Activated CD4-positive, alpha-beta T cell treated with anti-CD3 and anti-CD28 coated beads, Interleukin-2, Interleukin-4, amounts not matched to agents 100 ng/mL and 50 ng/mL, durations not matched to agents 16 hours and 8 hours (primary cell): ENCODE measurements around the gene SOX11.
"Not testable (repeated sequence)": the region's sequence is repeated elsewhere in the genome, so short reads cannot be mapped to it uniquely, and the experiment has no call there.

Source experiments
- DNase-seq: peaks from one replicate; pipeline ENCODE4 v3.0.0-alpha.2; 2020; ENCODE audit warnings: low spot score

Gene SOX11

DNA sequence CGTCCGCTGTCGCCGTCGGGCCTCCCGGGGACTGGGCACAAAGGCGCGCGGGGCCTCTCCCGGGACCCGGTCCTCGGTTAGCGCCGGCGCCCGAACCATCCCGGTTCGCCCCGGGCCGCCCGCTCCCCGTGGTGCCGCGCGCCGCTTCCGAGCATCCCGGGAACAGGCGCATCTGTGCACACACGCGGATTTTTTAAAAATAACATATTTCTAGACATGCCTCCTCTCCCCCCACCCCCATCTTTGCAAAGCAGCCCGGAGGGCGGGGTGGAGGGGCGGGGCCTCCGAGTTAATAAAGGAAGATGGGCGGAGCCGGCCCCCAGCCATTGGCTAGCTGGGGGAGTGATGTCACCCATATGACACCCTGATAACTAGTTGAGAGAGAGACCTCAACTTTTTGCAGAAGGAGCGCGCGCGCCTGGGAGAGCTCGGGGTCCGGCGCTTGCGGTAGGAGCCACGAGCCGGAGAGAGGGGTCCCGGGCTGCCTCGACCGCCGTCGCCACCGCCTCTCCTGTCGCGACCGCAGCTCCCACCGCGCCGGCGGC is at the start of gene SOX11:
TSS of gene SOX11 (plus strand) at position 400 of the 545 bp plus-strand sequence. CDS start 338 bp downstream, outside the sequence.
- DNase-seq, result no peak

GRCh38 chr2:5652734-5653133 is 39.5 kb upstream of the SOX11 start:
- DNase-seq, result not testable (repeated sequence)

GRCh38 chr2:5653756-5654155 is 38.4 kb upstream of the SOX11 start:
- DNase-seq, result not testable (repeated sequence)

GRCh38 chr2:5657231-5657630 is 35.0 kb upstream of the SOX11 start:
- no peak for DNase-seq

- DNase-seq, result no peak
Observed at GRCh38 chr2:5660591-5660990, 31.6 kb upstream of the SOX11 start.

DNA sequence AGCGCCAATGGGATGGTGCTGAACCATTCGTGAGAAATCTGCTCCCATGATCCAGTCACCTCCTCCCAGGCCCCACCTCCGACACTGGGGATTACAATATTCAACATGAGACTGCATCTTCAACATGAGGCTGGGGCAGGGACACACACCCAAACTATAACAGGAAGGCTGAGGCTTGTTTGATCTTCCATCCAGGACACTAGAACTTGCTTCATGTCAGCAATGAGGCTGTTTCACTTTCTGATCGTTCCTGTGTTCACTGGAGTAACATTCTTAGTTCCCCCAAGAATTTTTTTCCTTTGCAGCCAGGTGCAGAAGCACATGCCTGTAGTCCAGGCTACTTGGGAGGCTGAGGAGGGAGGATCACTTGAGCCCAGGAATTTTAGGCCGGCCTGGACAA is 30.8 kb upstream of the SOX11 start:
- DNase-seq, result no peak

DNA sequence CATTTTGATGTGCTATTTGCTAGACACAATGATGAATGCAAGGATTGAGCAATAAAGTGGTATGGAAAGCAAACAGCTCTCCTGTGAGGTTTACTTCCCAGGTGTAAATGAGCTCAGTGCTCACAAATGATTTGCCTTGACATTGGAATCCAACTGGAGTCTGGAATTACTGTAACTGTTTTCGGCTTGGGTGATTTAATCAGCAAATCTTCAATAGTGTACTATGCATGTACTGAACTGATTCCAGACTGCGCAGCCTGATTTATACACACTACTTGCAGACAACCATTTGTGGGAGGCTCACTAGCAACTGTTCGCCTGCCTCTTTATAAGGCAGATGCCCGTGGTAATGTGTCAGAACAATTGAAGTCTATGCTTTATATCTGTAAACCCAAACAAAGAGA is 27.9 kb upstream of the SOX11 start:
- no peak for DNase-seq

- no peak for DNase-seq
Observed at GRCh38 chr2:5665066-5665465, 27.1 kb upstream of the SOX11 start.

- no peak for DNase-seq
Observed at GRCh38 chr2:5666798-5667197, 25.4 kb upstream of the SOX11 start.

- not testable (repeated sequence) for DNase-seq
Observed at GRCh38 chr2:5667655-5668054, 24.5 kb upstream of the SOX11 start.

- DNase-seq, result no peak
Observed at GRCh38 chr2:5668682-5669250, 23.4 kb upstream of the SOX11 start.

DNA sequence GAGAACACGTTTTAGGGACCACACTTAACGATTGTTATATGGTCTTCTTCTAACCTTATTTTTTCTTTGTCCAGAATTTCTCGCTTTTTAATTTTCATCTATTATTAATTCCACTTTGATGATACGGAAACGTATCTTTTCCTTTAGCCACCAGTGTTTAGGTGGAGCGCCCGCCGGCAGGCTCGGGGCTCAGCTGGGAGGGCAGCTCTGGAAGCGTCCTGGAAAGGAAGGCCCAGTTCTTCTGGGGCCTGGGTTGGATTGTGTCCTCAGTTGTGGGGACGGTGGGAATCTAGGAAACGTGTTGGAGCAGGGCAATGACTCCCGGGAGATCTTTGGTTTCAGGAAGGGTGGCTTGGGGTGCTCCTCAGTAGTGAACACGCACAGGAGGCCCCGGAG is 19.4 kb upstream of the SOX11 start:
- DNase-seq, result no peak

DNA sequence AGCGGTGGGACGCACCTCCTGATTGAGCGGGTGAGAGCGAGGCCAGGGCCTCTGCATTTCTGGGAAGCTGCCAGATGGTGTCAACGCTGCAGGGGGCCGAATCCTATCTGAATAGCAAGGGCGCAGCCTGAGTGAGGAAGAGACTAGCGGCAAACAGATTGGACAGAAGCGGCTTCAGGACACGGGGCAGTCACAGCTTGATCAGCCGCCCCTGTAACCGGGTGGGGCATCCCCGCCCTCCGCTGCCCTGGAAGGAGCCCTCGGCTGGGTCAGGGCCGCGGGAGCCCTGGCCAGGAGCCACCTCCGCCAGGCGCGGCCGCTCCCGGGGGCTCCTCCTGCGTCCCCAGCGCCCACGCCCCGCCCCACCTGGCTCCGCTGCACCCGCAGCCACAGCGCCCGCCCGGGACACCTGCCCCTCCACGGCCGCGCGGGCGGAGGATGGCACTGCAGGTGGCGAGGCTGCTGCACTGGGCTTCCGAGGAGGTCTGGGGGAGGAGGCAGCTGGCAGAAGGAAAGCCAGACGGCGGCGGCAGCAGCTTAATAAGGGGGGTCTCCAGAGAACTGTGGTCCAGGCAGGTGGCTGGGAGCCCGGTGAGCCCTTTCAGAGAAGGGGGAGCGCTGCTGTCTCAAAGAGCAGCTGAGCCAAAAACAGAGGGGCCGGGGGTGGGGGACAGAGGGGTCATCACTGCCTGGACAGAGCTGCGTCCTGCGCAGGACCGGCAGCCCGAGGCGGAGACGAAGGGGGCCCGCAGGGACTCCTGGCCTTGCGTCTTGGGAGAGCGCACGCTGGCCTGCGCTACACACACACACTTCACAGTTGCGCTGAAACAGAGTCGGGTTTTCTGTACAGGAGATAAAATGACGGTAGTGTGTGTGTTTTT is 18.8 kb upstream of the SOX11 start:
- DNase-seq, result no peak

- DNase-seq, result no peak
Observed at GRCh38 chr2:5674026-5674340, 18.2 kb upstream of the SOX11 start.

DNA sequence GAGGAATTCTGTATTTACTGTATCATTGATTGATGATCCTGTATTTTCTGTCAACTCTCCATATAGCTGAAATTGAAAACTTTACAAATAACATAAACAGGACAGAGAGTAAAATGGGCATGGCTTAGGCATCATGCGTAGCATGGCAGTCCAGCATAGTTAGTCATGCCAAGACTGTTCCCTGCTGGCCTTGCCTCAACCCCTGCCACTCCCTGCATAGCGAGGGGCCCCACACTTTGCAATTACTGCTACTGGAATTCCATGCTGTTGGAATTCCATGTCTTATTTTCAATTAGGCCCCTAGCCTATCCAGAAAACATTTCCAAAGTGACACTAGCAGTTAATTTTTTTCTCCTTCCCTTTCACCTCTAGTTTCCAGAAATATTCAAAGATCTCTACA is 15.1 kb upstream of the SOX11 start:
- DNase-seq, result no peak

DNA sequence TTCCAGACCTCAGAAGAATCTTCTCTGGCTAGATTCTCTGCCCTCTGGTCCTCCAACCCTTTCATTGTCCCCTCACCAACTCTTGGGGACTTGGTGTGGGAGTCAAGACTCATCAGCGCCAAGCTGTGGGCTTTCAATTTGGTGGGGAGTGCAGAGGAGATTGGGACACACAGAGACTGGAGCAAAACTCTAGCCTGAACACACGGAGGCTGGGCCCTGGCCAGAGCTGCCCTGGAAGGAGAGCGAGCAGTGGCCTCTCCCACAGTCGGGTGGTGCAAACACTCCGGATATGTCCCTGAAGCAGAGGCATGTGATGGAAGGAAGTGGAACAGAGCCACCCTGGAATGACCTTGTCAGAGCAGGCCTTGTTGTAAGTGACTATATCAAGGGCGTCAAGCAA is 8.7 kb upstream of the SOX11 start:
- no peak for DNase-seq

- DNase-seq, result no peak
Observed at GRCh38 chr2:5685225-5685624, 7.0 kb upstream of the SOX11 start.

DNA sequence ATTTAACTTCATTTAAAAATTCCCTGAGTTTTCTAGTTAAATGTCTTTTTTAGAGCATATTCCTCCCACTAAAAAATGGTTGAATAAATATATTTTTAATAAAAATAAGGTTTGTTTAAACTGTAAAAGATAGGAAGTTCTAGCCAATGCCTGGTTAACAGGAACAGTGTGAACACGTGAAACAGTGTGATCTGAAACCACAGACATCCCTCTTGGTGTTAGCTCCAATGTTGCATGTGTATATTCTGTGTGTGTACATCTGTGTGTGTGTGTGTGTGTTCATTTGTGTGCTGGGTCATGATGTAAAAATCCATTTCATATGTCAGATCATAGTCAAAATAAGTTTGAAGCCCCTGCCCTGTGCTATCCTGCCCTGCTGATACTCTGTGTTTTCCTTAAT is 6.1 kb upstream of the SOX11 start:
- no peak for DNase-seq

GRCh38 chr2:5686536-5686935 is 5.6 kb upstream of the SOX11 start:
- no peak for DNase-seq

GRCh38 chr2:5689750-5690149 is 2.4 kb upstream of the SOX11 start:
- no peak for DNase-seq

GRCh38 chr2:5690286-5690685 is 1.9 kb upstream of the SOX11 start:
- DNase-seq, result no peak

GRCh38 chr2:5690718-5691220 is 1.4 kb upstream of the SOX11 start:
- no peak for DNase-seq

- no peak for DNase-seq
Observed at GRCh38 chr2:5691221-5691984, 781 bp upstream of the SOX11 start.
